CD4-positive, alpha-beta T cell treated with Interleukin-10 for 1 hour (primary cell): ENCODE data around the gene SNX25.
"Not testable (repeated sequence)": the region's sequence is repeated elsewhere in the genome, so short reads cannot be mapped to it uniquely, and the experiment has no call there.

Experiments used
- DNase-seq: peaks from one replicate; pipeline ENCODE4 v3.0.0-alpha.2; 2020

SNX25 gene

DNA sequence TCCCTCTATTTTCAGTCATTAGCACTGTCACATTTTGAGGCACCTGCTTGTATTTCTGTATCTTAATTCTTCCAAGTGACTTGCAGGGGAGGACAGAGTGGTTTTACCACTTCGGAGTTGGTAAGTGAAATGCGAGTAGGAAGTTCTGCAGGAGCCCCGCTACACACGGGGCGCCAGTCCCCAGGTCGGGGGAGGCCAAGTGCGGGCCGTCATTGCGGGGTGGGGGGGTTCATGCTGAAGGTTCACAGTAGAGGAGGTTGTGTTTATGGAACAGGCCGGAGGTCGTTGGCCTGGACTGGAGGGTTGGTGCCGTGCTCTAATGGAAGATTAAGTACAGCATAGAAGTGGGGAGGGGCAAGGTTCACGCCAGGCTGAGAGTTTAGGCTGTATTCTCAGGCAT, 142.3 kb downstream of the SNX25 start:
- no peak for DNase-seq

DNA sequence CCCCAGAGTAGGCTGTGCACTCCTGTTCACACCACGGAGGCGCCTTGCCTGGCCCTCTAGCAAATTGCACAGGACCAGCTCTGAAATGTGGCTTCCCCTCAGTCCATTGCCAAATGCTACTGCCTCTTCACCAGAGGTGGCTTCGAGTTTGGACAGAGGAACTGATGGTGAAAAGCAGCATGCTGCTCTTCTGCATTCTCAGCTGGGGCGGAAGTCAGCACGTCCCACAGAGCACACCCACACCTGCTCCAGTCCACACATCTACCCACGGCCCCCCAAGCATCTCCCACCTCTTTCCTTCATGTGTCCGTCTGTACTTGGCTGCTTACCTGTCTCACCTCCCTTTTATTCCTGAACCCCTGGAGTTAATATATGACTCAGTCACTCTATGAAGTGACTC, 142.8 kb downstream of the SNX25 start:
- DNase-seq = no peak

DNA sequence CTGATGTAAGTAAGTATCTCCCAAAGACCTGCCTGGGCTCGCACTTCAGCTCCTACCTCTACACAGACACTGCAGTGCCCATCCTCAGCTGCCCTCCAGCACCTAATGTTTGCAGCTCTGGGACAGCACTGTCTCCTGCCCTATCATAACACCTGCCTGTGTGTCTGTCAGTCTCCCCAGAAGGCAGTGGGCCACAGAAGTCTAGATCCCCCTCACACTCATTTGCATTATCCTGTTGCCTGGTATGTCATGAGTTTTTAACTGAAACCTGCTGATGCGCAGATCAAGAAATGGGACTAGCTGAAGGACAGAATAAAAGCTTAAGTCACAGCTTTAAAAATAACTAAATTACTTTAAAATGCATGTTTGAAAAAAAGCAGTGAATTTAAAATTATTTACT, 143.3 kb downstream of the SNX25 start:
- no peak for DNase-seq

DNA sequence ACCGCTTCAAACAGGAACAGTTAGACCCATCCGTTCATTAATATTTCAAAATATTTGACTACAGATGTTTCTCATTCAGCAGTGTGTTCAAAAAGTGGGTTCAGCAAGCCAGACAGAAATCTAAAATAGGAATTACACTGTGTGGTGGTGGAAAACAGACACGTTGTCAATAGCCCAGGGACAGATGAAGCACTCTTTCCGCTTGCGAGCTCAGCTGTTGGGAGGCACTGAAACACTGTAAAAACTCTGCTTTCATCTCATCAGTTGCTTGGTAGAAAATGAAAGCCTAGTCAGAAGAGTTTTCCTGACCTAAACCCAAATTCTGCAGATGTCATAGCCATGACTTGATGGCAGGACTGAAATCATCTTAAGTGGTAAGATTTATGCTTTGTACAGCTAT, 147.8 kb downstream of the SNX25 start:
- DNase-seq = no peak

DNA sequence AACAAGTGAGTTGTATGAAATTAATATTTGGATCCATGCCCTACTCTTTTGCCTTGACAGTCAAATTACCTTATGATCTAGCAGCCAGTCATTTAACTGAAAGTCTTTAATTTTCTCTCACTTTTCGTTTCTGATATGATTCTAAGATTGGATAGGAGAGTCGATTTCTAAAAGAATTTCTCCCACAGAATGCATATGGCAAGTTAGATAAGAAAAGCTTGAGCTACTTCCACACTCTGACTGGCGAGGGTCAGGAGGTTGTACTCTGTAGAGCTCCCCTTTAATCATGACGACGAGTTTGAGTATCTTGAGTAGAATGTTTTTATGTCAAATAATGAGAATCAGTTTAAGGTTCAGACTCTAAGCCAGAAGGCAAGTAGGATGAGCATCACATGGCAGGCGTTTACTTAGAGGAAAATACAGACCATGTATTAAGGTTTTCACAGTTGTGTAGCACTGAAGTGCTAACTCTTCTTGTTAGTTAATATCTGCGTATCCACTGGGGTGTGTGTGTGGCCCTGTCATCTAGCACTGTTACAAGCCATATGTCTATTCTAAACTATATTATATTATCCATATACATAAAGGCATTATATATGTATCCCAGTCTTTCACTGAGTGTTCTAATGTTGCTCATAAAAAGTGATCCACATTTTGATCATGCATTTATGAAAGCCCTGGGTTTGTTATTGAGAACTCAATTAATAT, 148.5 kb downstream of the SNX25 start:
- no peak for DNase-seq

DNA sequence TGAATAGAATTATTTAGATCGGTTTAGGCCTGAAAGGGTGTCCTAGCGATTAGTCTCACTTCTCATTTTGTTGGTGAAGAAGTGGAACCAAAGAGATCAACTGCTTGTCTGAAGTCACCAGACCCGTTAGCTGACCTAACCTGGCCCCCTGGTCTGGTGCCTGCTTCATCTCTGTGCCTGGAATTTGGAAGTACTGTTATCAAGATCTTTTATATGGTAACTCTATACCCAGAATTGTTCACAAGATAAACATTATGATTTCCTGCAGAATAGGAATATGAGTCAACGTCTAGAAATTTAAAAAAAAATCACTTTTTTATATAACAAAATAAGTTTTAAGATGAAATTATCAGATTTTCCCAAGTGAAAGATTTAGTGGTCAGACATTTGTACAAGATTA, 149.1 kb downstream of the SNX25 start:
- no peak for DNase-seq

DNA sequence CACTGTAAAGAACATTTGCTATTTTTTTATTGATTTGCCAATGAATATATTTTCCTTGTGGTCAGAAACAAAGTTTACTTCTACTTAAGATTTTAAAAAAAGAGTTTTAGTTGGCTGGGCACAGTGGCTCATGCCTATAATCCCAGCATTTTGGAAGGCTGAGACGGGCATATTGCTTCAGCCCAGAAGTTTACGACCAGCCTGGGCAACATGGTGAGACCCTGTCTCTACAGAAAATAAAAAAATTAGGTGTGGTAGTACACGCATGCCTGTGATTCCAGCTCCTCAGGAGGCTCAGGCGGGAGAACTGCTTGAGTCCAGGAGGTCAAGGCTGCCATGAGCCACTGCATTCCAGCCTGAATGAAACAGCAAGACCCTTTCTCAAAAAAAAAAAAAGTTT, 149.6 kb downstream of the SNX25 start:
- no peak for DNase-seq

DNA sequence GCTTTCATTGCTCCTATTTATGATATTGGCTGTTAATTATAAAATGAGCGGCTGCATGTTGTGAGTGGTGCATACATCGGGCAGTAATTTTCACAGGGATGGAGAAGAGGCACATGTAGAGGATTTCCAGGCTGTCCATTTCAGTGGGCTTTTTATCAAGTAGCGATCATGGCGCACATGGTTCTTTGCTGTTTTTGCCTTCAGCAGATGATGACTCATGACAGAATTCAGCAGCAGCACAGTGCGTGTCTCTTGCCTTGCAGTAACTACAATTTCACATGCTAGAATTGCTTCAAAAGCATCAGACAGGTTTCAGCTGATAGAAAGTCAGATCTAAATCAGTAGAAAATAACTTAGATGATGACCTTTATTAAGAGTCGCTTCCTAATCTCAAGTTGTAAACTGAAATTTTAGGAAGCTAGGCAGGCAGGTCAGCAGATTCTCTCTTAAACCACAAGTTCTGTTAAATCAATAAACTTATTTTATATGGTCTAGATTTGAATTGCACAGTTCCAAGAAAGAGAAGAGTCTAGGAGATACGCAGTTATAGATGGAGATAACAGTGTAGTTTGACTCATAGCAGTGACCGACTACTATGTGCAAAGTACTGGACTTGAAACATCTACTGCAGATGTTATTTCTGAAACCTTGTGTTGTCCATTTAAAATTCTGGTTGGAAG, 150.5 kb downstream of the SNX25 start:
- no peak for DNase-seq

DNA sequence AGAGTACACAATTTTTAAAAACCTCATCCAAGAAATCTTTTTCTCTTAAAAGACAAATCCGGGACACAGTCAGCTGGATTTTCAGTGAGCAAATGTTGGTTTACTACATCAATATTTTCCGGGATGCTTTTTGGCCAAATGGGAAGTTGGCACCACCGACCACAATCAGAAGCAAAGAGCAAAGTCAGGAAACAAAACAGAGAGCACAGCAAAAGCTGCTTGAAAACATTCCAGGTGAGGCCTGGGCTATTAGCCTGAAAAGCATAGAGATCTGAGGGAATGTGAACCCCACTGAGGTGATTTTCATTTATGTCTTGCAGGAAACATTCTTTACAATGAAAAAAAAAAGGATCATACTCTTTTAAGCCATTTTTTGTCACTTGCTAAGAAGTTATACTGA, 152.5 kb downstream of the SNX25 start:
- no peak for DNase-seq

DNA sequence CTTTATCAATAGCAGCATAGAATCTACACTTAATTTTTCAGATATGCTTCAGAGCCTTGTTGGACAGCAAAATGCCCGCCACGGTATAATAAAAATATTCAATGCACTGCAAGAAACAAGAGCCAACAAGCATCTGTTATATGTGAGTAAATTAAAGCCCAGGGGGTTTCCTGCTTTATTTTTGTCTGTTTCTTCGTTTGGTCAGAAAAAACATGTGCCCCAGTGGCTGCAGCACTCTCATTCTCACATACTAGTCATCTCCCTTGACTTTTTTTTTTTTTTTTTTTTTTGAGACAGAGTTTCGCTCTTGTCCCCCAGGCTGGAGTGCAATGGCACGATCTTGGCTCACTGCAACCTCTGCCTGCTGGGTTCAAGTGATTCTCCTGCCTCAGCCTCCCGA, 153.2 kb downstream of the SNX25 start:
- DNase-seq = not testable (repeated sequence)

DNA sequence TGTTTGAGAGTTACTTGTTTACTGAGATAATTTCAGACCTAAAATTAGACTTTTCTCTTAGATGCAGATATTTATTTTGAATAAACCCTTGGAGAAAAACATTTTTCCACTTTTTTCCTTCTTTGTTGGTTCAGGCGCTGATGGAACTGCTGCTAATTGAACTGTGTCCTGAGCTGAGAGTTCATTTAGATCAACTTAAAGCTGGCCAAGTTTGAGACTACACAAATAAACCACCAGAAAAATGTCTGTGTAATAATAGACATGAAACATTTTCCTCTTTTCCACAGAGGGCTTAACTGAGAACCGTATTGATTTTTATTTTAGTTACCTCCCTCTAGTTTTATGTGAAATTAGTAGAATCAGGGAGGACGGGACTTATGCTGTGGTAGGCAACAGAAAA, 153.9 kb downstream of the SNX25 start:
- no peak for DNase-seq

DNA sequence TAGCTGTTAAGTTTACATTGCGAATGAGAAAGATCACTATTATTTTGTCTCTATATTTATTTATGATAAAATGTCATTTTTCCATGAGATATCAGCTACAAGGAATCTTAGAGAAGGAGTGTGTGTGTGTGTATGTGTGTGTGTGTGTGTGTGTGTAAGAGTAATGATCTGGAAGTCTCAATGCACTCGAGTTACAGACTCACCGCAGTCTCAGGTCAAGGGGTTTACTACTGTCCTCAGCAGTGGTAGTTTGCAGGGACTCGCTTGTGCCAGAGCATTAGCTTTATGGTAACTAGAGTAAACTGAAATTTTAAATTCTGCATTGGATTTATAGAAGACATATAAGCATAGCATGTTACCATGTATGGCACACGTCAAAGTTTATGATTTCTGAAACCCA, 155.5 kb downstream of the SNX25 start:
- DNase-seq = no peak

DNA sequence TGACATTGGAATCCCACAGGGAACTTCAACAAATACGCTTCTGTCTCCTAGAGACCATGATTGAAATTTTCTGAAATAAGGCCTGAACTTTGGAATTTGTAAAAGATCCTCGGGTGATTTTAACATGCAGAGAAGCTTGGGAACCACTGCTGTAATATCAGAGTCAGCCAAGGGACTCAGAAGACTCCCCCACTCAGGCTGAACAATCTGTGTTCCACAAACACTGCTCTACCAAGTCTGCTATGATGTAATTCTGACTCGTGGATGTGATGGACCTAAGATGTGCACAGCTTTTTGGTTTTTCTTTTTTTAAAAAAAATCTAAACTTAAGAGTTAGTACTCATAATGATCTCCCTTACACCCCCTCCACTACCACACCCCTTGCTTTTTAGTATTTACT, 160.3 kb downstream of the SNX25 start:
- DNase-seq = no peak

DNA sequence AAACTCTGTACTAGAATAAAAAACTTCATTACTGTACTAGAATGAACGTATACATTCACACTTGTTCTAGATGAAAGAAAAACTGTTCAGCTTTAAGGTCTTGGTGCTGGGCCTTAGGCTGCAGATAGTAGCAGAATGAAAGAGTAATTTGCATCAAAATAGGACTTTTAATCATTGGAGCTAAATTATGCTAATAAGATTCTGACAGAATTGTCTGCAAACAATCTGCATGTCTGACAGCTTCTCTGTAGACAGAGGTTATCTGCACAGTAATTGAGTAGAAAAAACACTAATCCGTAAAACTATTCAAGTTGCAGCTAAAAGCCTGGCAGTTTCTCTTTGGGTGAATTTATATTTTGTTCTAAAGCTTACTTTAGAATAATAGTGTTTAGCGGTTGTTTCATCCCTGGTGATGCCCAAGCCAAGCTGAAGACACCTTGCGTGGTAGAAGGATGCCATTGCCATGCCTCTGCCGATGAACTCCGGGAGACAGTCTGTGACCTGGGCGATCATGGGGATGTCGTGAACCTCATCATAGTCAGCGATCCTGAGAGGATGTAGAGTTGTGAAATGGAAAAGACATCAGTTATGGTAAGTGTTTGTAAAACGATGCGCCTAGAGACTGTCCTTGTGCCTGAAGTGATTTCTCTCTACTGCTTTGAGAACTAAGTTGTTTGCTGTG, 161.0 kb downstream of the SNX25 start:
- DNase-seq = no peak

DNA sequence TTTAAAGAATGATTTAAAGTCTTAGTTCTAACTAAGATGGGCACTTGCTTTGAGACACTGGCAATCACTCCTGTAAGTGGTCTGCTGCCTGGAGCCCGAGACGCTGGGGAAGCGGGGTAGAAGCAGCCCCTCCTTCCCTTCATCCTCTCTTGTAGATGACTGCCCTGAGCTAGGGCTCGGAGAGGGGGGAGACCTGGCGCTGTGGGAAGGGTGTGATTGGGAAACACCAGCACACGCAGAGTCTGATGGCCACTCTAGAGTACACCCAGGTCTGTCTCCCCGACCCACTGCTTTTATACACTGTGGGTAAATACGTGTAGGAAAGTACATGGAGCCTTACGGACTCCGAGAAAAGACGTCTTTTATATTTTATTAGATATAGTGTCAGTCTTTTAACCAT, 162.3 kb downstream of the SNX25 start:
- DNase-seq = no peak

DNA sequence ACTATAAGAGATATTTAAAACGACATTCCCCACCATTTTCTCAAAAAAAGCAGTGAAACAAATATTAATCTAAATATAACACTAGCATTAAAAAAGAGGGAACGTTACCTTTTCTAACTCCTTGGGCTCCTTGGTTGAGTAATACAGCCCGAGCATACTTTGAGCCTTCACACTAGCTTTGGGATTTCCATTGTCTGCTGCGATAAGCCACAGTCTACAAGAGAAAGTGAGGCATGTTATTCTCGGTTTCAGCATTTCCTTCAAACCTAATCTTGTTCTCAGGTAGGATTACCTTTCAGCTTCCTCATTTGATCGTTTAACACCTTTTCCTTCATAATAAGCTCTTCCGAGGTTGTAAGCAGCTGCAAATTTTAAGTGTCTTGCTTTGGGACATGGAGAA, 164.6 kb downstream of the SNX25 start:
- DNase-seq = no peak

DNA sequence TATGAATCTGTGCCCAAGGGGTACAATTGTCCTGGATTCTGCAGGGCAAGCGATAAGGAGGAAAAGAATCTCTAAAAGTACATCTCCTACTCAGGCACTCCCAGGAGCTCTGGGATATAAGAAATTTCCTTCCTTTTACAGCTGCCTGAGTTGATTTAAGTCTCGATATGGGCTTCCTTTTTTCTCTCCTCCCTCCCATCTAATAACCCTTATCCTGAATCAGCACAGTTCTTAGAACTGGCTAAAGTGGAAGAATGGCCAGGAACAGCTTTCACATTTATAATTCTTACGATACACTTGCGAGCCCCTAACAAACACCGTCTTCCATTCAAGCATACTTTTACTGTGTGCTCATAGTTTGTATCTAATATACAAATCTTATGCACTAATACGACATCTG, 165.2 kb downstream of the SNX25 start:
- no peak for DNase-seq

DNA sequence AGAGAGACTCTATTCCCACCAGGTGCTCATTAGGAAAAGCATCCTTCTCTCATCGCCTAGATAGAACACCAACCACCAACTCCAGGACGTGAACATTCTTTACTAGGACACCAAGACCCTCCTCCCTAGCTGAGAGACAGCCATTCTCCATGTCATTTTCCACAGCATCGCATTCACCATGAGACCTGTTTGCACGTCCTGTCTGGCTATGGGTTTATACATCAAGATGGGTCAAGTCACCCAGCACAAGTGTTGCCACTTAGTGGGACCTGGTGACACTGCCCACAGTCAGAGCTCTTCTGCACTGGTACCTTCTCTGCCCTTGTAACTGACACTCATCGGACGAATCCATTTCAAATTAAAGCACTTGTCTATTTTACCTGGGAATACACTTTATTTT, 168.9 kb downstream of the SNX25 start:
- DNase-seq = no peak

DNA sequence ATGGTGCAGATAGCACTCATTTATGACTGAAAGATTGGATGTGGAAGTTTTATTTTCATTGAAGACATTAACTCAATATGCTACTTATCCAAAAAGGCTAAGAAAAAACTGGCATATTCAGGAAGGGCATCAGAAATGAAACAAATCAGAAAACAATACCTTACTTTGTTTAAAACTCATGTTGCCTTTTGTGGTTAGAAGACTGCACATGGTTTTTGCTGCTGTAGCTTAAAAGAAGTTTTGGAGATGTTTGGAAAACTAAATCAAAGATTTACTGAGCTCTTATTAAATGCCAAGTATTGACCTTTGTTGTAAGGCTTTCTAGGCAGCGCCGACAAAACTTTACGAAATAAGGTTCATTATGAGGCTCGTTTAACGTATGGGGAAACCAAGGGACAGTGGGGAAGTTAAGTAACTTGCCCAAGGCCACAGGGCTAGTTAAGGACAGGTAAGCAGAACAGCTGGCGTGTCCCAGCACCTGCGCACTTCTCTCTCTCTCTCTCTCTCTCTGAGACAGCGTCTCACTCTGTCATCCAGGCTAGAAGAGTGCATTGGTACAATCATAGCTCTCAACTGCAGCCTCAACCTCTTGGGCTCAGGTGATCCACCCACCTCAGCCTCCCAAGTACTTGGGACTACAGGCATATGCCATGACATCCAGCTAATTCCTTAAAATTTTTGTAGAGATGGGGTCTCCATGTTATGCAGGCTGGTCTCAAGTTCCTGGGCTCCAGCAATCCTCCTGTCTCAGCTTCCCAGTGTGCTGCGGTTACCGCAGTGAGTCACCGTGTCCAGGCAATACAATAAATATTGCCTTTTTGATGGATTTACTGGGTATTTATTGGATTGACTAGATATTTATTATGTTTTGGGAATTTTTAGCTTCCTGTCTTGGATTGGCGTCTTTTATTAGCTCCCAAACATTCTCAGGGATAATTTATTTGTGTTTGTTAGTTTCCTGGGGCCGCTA, 170.2 kb downstream of the SNX25 start:
- DNase-seq = no peak

DNA sequence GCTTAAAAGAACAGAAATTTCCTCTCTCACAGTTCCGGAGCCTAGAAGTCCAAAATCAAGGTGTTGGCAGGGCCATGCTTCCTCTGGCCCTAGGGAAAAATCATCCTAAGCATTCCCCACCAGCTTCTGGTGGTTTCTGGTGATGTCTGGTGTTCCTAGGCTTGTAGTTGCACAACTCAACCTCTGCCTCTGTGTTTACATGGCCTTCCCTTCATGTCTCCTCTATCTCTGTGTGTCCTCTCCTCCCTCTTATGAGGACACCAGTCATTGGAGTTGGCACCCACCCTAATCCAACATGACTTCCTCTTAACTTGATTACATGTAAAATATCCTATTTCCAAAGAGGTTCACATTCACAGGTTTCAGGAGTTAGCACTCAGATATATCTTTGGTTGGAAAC, 170.9 kb downstream of the SNX25 start:
- no peak for DNase-seq

DNA sequence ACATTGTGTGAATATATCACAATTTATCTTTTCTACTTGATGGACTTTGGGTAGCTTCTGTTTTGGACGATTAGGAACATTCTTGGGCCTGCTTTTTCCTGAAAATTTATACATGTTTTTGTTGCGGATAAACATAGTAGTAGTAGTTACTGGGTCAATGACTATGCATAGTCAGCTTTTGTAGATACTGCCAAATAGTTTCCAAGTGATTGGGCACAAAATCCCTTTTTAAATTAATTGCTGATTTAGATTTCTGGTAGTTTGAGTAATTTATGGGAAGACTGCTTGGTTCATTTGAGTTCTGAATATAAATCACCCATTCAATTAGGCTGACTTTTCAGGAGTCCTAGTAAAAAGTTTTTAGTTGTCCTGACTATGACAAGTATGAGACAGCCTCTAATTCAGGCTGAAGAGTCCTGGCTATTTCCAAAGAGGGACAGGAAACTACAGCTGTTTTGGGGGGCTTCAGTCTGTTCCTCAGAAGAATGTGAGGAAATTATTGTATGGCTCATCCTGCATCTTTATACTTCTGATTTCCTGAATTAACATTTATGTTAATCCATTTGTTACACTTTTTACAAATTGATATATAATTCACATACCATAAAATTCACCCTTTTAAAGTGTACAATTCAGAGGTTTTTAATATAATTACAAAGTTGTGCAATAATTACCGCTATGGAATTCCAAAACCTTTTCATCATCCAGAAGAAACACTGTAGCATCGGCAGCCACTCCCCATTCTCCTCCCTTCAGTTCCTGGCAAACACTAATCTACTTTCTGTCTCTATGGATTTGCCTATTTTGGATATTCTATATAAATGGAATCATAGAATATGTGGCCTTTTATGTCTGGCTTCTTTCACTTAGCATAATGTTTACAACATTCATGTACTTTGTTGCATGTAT, 172.1 kb downstream of the SNX25 start:
- no peak for DNase-seq

DNA sequence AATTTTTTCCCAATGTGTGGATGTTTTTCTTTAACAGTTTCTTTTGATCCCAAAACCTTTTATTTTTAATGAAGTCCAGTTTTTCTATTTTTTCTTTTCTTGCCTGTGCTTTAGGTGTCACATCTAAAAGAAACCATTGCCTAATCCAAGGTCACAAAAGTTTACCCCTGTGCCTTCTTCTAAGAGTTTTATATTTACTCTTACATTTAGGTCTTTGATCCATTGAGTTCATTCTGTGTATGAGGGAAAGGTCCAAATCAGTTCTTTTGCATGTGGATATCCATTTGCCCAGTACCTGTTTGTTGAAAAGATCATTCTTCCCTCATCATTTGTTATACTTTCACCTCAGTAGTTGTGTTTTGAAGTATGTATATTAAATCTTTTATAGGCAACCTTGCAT, 173.4 kb downstream of the SNX25 start:
- no peak for DNase-seq
